H1 (cell line): ENCODE results near the gene HECTD3. TPM values are rescaled to one million over a fixed set of nuclear protein-coding genes. Genes with fewer than 3 reads are reported as not detected.

Experiments
- CTCF ChIA-PET: fragments of 300-600 bp; sonication (Branson Sonifier 250); formaldehyde crosslinking; loops from one replicate; lab custom pipeline; 2021; ENCODE audit not compliant: partially characterized antibody; lab: Charles Lee
- POLR2A ChIA-PET: fragments of 300-600 bp; sonication (Branson Sonifier 250); formaldehyde crosslinking; loops from one replicate; lab custom pipeline; 2021; ENCODE audit warnings: inconsistent platforms; ENCODE audit not compliant: partially characterized antibody; lab: Charles Lee
- DNase-seq, 2 experiments: peaks; one replicate each; pipeline versions ENCODE4 v3.0.0 to v3.0.0-alpha.2; 2010 to 2022; ENCODE audit warnings: low spot score in 2 of 2, low read depth in 1 of 2, mixed read lengths in 1 of 2
- FAIRE-seq: peaks from 2 replicates; lab custom pipeline; 2011; peaks lifted over from hg19 to GRCh38; lab: Jason Lieb, UNC
- H2AFZ ChIP-seq: 2 replicates; pipeline ENCODE4 v1.8.1; 2012; ENCODE audit warnings: low read length, inconsistent platforms
- H2AK5ac ChIP-seq: 2 replicates; pipeline ENCODE4 v1.6.1; 2013; ENCODE audit warnings: low read depth, low read length
- H2BK120ac ChIP-seq: replicated peaks from 2 replicates; pipeline ENCODE3; 2013; ENCODE audit warnings: low read depth, low read length, inconsistent platforms
- H2BK12ac ChIP-seq: 2 replicates; pipeline ENCODE4 v1.6.1; 2013; ENCODE audit warnings: low read depth, low read length
- H2BK15ac ChIP-seq: 2 replicates; pipeline ENCODE4 v1.6.1; 2013; ENCODE audit warnings: low read length
- H2BK20ac ChIP-seq: 2 replicates; pipeline ENCODE4 v1.6.1; 2013; ENCODE audit warnings: low read length
- H2BK5ac ChIP-seq: 2 replicates; pipeline ENCODE4 v1.6.1; 2013; ENCODE audit warnings: low read depth, low read length
- H3K14ac ChIP-seq: 2 replicates; pipeline ENCODE4 v1.6.1; 2013; ENCODE audit warnings: inconsistent platforms; ENCODE audit not compliant: insufficient read length
- H3K18ac ChIP-seq: 2 replicates; pipeline ENCODE4 v1.6.1; 2013; ENCODE audit warnings: low read length; ENCODE audit errors: extremely low read depth
- H3K23ac ChIP-seq: 2 replicates; pipeline ENCODE4 v1.6.1; 2013; ENCODE audit warnings: inconsistent platforms; ENCODE audit not compliant: insufficient read length
- H3K23me2 ChIP-seq: 2 replicates; pipeline ENCODE4 v1.6.1; 2013; ENCODE audit warnings: low read depth, low read length
- H3K27ac ChIP-seq: 2 replicates; pipeline ENCODE4 v1.6.1; 2011; ENCODE audit warnings: low read depth, low read length, inconsistent platforms
- H3K27me3 ChIP-seq, 4 experiments: replicated peaks in 1 of 4; 1 replicate in 1 of 4; 2 replicates in 3 of 4; pipeline versions ENCODE4 v1.6.1 to v1.8.1; 2011 to 2013; ENCODE audit warnings: low read length in 3 of 4, mild to moderate bottlenecking in 3 of 4, inconsistent platforms in 2 of 4, mixed read lengths in 2 of 4, moderate library complexity in 1 of 4; ENCODE audit not compliant: control insufficient read depth in 3 of 4, insufficient read depth in 3 of 4; ENCODE audit errors: extremely low read depth in 1 of 4
- H3K36me3 ChIP-seq, 4 experiments: 2 replicates each; pipeline versions ENCODE4 v1.6.1 to v1.8.1; 2011 to 2013; ENCODE audit warnings: mild to moderate bottlenecking in 4 of 4, low read length in 3 of 4, moderate library complexity in 2 of 4, control low read depth in 1 of 4, inconsistent platforms in 1 of 4; ENCODE audit not compliant: insufficient read depth in 4 of 4, control insufficient read depth in 2 of 4
- H3K4ac ChIP-seq: replicated peaks from 2 replicates; pipeline ENCODE3; 2013; ENCODE audit warnings: low read length, low read depth, mixed read lengths, inconsistent platforms; ENCODE audit not compliant: insufficient read length
- H3K4me1 ChIP-seq, 4 experiments: replicated peaks in 1 of 4; 1 replicate in 1 of 4; 2 replicates in 3 of 4; pipeline versions ENCODE4 v1.6.1 to v1.8.1; 2011 to 2013; ENCODE audit warnings: low read length in 3 of 4, inconsistent platforms in 2 of 4, mixed read lengths in 1 of 4; ENCODE audit not compliant: insufficient read depth in 4 of 4, control insufficient read depth in 3 of 4
- H3K4me2 ChIP-seq, 2 experiments: 2 replicates each; pipeline versions ENCODE4 v1.6.1 to v1.8.1; 2011 to 2013; ENCODE audit warnings: low read depth in 2 of 2, low read length in 2 of 2, control low read depth in 1 of 2, inconsistent platforms in 1 of 2, mild to moderate bottlenecking in 1 of 2; ENCODE audit not compliant: insufficient read depth in 1 of 2
- H3K4me3 ChIP-seq, 4 experiments: fragments of 200-600, 300-600 bp in 1 of 4; sonication (generic), shearing (Covaris generic), sonication (Bioruptor Twin) in 1 of 4; 2 replicates each; pipeline versions ENCODE4 v1.5.1 to v1.8.1; 2011 to 2016; ENCODE audit warnings: low read length in 4 of 4, low read depth in 3 of 4, control low read depth in 2 of 4, inconsistent platforms in 2 of 4, mild to moderate bottlenecking in 2 of 4, mixed read lengths in 1 of 4, moderate library complexity in 1 of 4; ENCODE audit not compliant: insufficient read depth in 2 of 4; ENCODE audit errors: extremely low read depth in 1 of 4
- H3K56ac ChIP-seq: replicated peaks from 2 replicates; pipeline ENCODE3; 2013; ENCODE audit warnings: low read depth, mild to moderate bottlenecking, mixed read lengths, low read length, inconsistent platforms; ENCODE audit not compliant: insufficient read length
- H3K79me1 ChIP-seq: 2 replicates; pipeline ENCODE4 v1.6.1; 2013; ENCODE audit warnings: low read depth, low read length, control low read depth
- H3K79me2 ChIP-seq, 2 experiments: 2 replicates each; pipeline versions ENCODE4 v1.6.1 to v1.8.1; 2012 to 2013; ENCODE audit warnings: low read length in 2 of 2, mild to moderate bottlenecking in 2 of 2, inconsistent platforms in 1 of 2; ENCODE audit not compliant: insufficient read depth in 2 of 2, control insufficient read depth in 1 of 2
- H3K9ac ChIP-seq, 4 experiments: replicated peaks in 1 of 4; 1 replicate in 1 of 4; 2 replicates in 3 of 4; pipeline versions ENCODE4 v1.6.1 to v1.8.1; 2011 to 2013; ENCODE audit warnings: low read depth in 3 of 4, low read length in 3 of 4, control low read depth in 2 of 4, mild to moderate bottlenecking in 2 of 4, moderate library complexity in 2 of 4, inconsistent platforms in 1 of 4; ENCODE audit errors: extremely low read depth in 1 of 4
- H3K9me3 ChIP-seq, 2 experiments: 2 replicates each; pipeline versions ENCODE4 v1.6.1 to v1.8.1; 2012 to 2013; ENCODE audit warnings: mild to moderate bottlenecking in 2 of 2, moderate library complexity in 2 of 2, control low read depth in 1 of 2, inconsistent platforms in 1 of 2, low read depth in 1 of 2, low read length in 1 of 2, mixed read lengths in 1 of 2; ENCODE audit not compliant: insufficient read depth in 2 of 2
- H4K20me1 ChIP-seq, 2 experiments: replicated peaks in 1 of 2; 2 replicates each; pipeline versions ENCODE3 to v1.8.1; 2011 to 2013; ENCODE audit warnings: inconsistent platforms in 2 of 2, low read length in 2 of 2, mild to moderate bottlenecking in 1 of 2; ENCODE audit not compliant: insufficient read depth in 2 of 2, control insufficient read depth in 1 of 2
- H4K5ac ChIP-seq: 2 replicates; pipeline ENCODE4 v1.6.1; 2013; ENCODE audit warnings: low read length, low read depth, mixed read lengths, inconsistent platforms; ENCODE audit not compliant: insufficient read length
- H4K8ac ChIP-seq: 2 replicates; pipeline ENCODE4 v1.8.0; 2013; ENCODE audit warnings: mild to moderate bottlenecking, moderate library complexity, low read length, inconsistent platforms; ENCODE audit not compliant: insufficient read depth; ENCODE audit errors: extremely low read depth
- H4K91ac ChIP-seq: replicated peaks from 2 replicates; pipeline ENCODE3; 2013; ENCODE audit warnings: low read length, mixed read lengths, inconsistent platforms; ENCODE audit not compliant: insufficient read length
- BACH1 ChIP-seq: IDR thresholded peaks from 2 replicates; pipeline ENCODE4 v1.6.1; 2012; ENCODE audit warnings: low read length, improper control_type of control experiment
- GABPA ChIP-seq: IDR thresholded peaks from 2 replicates; pipeline ENCODE4 v1.6.1; 2011; ENCODE audit warnings: mild to moderate bottlenecking, low read length, moderate library complexity, borderline replicate concordance; ENCODE audit not compliant: insufficient read depth
- KDM4A ChIP-seq: IDR thresholded peaks from one replicate; pipeline ENCODE4 v1.7.1; 2012; ENCODE audit warnings: low read depth, mild to moderate bottlenecking, moderate library complexity, low read length, inconsistent platforms; ENCODE audit not compliant: severe bottlenecking
- RAD21 ChIP-seq, 2 experiments: IDR thresholded peaks in 1 of 2; conservative IDR thresholded peaks in 1 of 2; 2 replicates each; pipeline ENCODE4 v1.6.1; 2011; ENCODE audit warnings: low read depth in 2 of 2, low read length in 2 of 2, improper control_type of control experiment in 1 of 2, inconsistent platforms in 1 of 2, mild to moderate bottlenecking in 1 of 2, moderate library complexity in 1 of 2
- RFX5 ChIP-seq: IDR thresholded peaks from 2 replicates; pipeline ENCODE4 v1.6.1; 2011; ENCODE audit warnings: low read depth, low read length, improper control_type of control experiment, borderline replicate concordance
- WGBS, 2 experiments: shearing (Covaris generic) in 1 of 2; methylation state at CpG; one replicate each; pipeline versions ENCODE4 v1.1.6 to v1.1.7; 2013 to 2015; ENCODE audit warnings: low lambda C conversion rate in 2 of 2, mixed read lengths in 2 of 2, inconsistent platforms in 1 of 2, low coverage in 1 of 2, missing lambda C conversion rate in 1 of 2; ENCODE audit not compliant: insufficient replicate concordance in 2 of 2, insufficient coverage in 1 of 2, insufficient read length in 1 of 2; ENCODE audit errors: extremely low coverage in 1 of 2, missing lambda C conversion rate in 1 of 2; 5-methylcytosine and 5-hydroxymethylcytosine counted together
- polyA plus RNA-seq, 7 experiments: library from polyadenylated mRNA; depleted of rRNA in 3 of 7; stranded (reverse) in 5 of 7; unstranded in 2 of 7; fragments of >200 nt in 5 of 7; fragments of 200-250 nt in 2 of 7; gene quantifications; 1 replicate in 5 of 7; 2 replicates in 1 of 7; 4 replicates in 1 of 7; pipeline versions ENCODE4 v1.2.1 to v1.2.3, GENCODE V29; 2011 to 2013; ENCODE audit warnings: missing spikeins in 2 of 7, mixed read lengths in 2 of 7
- total RNA-seq: library from RNA; stranded (reverse); fragmentation: NEBNext Ultra II Directional; extraction: Animal tissue kit (Norgen Biotek cat#: 25700); gene quantifications from 2 replicates; pipeline ENCODE4 v1.2.1, GENCODE V29; 2021

Gene HECTD3
- total and polyA plus RNA-seq, 2 of the 8 experiments (the other 6 are each of a cell fraction or from before 2014, with no cell fraction given) = 32.9 to 52.7 TPM

- H3K9me3 ChIP-seq = no peaks in the 10 kb centered on the region
- no peak overlapping the region for H2BK5ac ChIP-seq
- H2BK12ac ChIP-seq = no peak overlapping the region
- DNase-seq = no peak
- H2AFZ ChIP-seq = no peak overlapping the region
- CTCF ChIA-PET = no interaction called here
- POLR2A ChIA-PET = no interaction called here
- H2AK5ac ChIP-seq = no peak overlapping the region
- H4K5ac ChIP-seq = no peak overlapping the region
- no peak overlapping the region for H2BK15ac ChIP-seq
- H3K27me3 ChIP-seq = no peaks in the 10 kb centered on the region
- H4K8ac ChIP-seq = no peak overlapping the region
- H3K4me2 ChIP-seq = no peak overlapping the region
- no peak overlapping the region for H3K9ac ChIP-seq
- WGBS, 2 experiments = 90% methylated on average over 8 of the region's 8 CpGs; no CpG with 5 or more reads in 1 of the 2 experiments
- no peak overlapping the region for H4K91ac ChIP-seq
- no peak overlapping the region for H3K27ac ChIP-seq
- no peak overlapping the region for H3K18ac ChIP-seq
- no peak overlapping the region for H2BK20ac ChIP-seq
- no peak overlapping the region for H2BK120ac ChIP-seq
- no peaks in the 10 kb centered on the region for H3K23me2 ChIP-seq
- no peaks in the 10 kb centered on the region for H3K79me1 ChIP-seq
- no peaks in the 10 kb centered on the region for H3K79me2 ChIP-seq
- H3K23ac ChIP-seq = no peak overlapping the region
- H3K4me3 ChIP-seq = no peak overlapping the region
- H3K4ac ChIP-seq = no peak overlapping the region
- H3K14ac ChIP-seq = no peak overlapping the region
- FAIRE-seq = no peak
- peaks cover 0 to 3% (median 0%) of the 10 kb centered on the region in 4 experiments; a peak in 1 of 7 replicates for H3K4me1 ChIP-seq
- no peaks in the 10 kb centered on the region for H3K36me3 ChIP-seq
- no peak overlapping the region for H3K56ac ChIP-seq
- H4K20me1 ChIP-seq = no peaks in the 10 kb centered on the region
- TF ChIP-seq BACH1 = no peak
- TF ChIP-seq GABPA = no peak
- no peak for TF ChIP-seq RFX5
- TF ChIP-seq RAD21 (IDR thresholded peaks at IDR 0.05 in 1 of 2, conservative IDR thresholded peaks at IDR 0.05 in 1 of 2; ENCODE audit: low read depth in 2 of 2, low read length in 2 of 2) = no peak
- TF ChIP-seq KDM4A = no peak
Measured at GRCh38 chr1:45038661-45039364, 27.7 kb upstream of the HECTD3 start.
